HG03571 (cell line): ENCODE data around the gene MRPL58.
"Not testable (repeated sequence)": the region's sequence is repeated elsewhere in the genome, so short reads cannot be mapped to it uniquely, and the experiment has no call there.

Experiments used
- ATAC-seq: cut with Tn5 transposase; IDR thresholded peaks from one replicate; pipeline ENCODE4 v1.9.1; 2021; ENCODE audit not compliant: unreplicated experiment

MRPL58 gene

DNA sequence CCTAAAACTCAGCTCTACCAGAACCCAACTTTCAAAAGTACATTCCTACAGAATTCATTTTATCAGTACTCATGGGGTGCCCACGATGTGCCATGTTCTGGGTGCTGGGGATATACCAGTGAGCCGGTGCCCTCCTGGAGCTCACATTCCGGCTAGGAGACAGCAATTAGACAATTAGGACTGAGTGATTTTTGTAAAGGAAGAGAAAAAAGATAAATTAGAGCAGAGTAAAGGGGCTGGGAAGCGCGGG lies 449 bp upstream of the MRPL58 start:
- ATAC-seq: no peak

DNA sequence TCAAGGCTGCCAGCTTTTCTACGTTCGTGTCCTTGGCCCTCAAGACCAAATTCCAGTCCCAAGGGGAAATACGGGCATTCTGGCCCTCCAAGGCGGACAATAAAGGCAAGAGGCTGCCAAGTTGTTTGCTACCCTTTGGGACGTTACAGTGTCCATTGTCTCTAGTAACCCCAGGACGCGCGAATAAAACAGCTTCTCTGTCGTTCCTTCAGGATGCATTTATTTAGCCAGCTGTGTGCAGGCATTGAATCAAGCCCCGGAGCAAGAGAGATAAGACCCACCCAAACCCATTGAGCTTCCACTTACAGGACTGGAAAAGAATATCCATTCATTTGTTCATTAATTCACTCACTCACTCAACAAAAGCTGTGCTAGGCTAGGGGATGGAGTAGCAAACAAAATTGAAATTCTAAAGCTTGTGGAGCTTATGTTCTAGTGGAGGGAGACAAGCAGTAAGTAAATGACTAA lies 656 bp downstream of the MRPL58 start:
- ATAC-seq: no peak

DNA sequence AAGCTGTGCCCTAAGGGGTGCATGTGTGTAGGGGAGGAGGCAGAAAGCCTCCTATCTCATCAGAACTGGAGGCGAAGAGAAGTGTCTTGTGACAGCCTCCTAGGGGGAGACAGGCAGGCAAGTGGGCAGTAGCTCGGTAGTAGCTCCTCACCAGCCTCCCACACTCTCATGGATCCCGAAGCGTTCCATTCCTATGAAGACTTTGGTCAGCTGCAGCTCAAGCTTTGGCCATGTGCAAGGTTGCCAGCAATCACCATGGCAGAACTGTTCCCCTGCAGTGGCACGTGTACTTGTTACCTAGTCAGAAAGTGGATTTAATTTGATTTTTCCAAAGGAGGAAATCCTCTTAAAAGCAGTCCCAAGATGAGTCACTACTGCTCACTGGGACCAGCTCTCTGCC lies 6.7 kb downstream of the MRPL58 start:
- no peak for ATAC-seq

DNA sequence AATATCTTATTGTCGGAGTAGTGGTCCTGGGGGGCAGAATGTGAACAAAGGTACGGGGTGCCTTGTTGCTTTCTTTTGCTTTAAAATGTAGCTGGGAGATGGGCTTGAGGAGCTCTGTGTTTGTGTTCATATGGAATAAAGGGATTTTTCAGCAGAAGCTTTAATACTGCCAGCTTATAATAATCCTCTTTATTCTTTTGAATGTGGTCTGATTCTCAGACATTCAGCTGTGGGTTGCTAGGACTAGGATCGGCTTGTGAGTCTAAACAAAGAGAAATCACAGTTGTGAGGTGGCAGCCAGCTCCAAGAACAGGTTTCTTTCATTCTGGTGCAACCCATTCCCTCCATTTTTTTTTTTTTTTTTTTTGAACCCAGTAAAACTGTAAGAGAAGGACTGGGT lies 7.2 kb downstream of the MRPL58 start:
- ATAC-seq: no peak

DNA sequence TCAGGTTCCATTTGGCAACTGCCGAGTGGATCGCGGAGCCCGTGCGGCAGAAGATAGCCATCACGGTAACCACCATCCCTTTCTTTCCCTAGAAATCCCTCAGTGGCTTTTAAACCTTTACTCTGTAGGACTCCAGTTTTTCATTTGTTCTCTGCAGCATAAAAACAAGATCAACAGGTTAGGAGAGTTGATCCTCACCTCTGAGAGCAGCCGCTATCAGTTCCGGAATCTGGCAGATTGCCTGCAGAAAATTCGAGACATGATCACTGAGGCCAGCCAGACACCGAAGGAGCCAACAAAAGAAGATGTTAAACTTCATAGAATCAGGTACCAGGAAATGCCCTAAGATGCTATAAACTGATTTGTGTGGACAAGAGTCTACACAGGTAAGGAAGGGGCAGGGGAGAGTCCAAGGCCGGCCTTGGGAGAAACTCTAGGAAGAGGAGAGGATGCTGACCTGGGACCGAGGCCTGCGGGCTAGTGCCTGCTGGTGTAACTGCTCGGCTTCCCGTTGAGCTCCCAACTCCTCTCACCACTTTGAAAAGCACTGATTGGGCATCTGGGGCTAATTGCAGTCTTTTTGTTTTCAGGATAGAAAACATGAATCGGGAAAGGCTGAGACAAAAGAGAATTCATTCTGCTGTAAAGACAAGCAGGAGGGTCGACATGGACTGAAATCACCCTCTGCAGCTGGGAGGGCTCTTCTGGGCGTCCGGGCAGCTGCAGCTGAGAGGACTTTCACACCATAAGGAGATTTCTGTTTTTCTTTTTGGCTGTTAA lies 8.1 kb downstream of the MRPL58 start:
- no peak for ATAC-seq

DNA sequence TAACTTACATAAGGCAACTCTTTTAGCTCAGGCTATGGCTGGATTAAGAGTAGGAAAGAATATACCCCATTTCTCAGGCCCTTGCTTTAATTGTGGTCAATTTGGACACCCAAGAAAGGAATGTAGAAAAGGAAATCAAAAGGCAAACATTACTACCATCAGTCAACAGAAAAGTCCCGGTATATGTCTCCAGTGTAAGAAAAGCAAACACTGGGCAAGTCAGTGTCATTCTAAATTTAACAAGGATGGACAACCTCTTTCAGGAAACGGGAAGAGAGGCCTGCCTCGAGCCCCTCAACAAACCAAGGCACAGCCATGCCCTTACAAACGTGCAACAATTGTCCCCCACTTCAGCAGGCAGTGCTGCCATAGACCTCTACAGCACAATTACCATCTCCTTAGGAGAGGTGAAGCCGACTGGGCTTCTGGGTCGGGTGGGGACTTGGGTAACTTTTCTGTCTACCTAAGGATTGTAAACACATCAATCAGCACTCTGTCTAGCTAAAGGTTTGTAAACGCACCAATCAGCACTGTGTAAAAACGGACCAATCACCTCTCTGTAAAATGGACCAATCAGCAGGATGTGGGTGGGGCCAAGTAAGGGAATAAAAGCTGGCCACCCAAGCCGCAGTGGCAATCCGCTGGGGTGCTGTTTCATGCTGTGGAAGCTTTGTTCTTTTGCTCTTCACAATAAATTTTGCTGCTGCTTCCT lies 12.4 kb downstream of the MRPL58 start:
- ATAC-seq: no peak

DNA sequence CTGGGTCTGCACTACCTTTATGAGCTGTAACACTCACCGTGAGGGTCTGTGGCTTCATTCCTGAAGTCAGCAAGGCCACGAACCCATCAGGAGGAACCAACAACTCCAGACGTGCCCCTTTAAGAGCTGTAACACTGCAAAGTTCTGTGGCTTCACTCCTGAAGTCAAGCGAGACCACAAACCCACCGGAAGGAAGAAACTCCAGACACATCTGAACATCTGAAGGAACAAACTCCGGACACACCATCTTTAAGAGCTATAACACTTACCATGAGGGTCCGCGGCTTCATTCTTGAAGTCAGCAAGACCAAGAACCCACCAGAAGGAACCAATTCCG lies 12.9 kb downstream of the MRPL58 start:
- ATAC-seq: not testable (repeated sequence)

DNA sequence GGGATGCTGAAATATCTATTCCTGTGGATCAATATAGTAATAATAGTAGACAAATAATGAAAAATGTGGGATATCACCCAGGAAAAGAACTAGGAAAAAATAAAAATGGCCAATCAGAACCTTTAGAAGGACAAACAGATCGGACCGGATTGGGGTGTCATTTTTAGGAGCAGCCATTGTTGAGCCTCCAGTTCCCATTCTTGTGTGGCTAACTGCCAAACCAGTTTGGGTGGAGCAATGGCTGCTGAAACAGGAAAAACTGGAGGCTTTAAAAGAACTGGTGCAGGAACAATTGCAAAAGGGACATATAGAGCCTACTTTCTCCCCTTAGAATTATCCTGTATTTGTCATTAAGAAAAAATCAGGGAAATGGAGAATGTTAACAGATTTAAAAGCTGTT lies 14.2 kb downstream of the MRPL58 start:
- not testable (repeated sequence) for ATAC-seq

DNA sequence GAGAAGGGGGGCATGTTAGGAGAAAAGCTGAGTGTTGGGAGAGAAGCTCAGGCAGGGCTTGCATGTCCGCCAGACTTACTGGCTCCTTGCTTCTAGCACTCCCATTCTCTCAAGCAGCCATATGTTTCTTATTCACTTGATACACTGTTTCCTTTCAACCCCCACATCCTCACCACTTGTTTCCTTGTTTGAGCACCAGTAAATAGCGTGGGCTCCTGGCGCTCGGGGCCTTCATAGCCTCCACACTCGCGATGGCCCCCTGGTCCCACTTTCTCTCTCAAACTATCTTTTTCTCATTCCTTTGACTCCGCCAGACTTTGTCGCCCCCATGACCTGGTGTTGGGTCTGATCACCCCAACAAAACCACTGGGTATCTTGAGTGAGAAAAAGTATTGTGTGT lies 17.7 kb downstream of the MRPL58 start:
- ATAC-seq: no peak

DNA sequence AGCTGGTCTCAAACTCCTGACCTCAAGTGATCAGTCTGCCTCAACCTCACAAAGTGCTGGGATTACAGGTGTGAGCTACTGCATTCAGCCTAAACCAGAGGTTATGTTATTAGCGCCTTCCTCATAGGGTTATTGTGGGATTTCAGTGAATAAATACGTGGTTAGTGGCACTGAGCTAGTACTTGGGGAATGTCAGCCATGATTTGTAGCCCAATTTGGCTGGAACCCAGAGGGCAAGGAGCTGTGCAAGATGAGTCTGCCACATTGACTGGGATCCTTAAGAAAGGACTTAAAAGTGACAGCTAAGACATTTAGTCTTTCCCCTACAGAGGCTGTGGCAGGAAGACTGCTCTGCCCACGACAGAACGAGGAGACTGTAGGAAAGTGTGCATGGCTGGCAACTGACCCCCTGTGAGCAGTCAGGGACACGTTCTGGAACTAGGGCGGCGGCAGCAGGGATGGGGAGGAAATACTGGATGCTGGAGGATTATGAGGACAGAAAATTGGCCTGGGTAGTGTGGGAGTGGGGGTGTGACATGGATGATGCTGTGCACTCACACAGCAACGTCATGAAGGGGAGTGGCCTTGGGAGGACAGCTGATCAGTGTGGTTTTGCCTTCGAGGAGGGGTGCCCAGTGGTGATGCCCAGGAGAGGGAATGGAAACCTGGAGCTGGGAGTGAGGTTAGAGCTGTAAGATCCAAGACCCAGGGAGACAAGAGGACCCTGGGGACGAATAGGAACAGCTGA lies 19.7 kb downstream of the MRPL58 start:
- no peak for ATAC-seq

DNA sequence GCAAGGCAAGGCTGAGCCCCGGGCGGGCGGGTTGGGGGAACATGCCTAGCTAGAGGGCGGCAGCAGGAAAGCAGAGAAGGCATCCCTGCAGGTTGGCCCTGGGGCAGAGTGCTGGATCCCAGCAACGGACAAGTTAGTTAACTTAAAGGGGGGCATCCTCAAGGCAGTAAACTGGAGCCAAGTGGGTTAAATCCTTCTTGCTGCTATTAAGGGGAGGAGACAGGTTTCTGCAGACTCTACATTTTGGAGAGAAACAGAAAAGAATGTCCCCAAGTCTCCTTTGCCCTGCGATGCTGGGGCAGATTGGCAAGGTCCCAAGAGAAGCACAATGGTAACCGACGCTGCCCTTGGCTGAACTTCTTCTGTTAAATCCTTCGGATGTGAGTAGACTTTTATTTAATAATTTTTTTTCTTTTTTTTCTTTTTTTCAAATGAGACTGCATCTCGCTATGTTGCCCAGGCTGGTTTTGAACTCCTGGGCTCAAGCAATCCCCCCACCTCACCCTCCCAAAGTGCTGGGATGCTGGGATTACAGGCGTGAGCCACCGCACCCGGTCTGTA lies 20.3 kb downstream of the MRPL58 start:
- no peak for ATAC-seq

DNA sequence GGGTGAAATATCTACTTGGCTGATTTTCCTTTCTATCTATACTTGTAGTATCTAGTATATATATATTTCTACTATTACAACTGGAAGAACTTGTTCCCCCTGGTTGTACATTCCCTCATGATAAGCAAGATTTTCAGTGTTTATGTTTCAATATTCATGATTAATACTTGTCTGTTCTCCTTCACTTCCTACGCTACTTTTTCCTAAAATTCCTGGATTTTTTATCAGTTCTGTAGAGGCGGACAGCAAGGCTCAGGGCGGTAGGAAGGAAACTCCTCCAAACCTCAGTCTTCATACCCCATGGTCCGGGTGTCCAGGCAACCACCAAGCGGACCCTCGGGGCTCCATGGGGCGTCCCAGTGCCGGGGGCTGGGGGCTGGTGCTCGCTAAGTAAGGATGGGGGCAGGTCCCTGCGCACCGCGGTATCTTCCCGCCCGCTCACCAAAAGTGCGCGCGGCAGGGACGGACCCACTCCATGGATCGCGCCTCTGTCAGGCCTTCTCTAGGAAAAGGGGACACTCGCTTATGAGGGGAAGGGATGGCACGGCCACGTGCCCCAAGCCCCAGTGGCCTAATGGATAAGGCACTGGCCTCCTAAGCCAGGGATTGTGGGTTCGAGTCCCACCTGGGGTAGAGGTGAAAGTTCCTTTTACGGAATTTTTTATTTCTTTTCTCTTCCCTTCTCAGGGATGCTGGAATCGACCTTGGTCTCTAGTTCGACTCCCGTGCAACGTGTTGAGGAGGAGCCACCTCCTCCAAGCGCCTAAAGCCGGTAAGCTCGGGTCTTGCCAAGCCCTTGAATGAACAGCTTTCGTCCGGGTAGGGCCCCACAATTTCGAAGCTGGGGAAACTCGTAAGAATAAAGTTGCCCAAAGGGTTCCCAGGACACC lies 21.1 kb downstream of the MRPL58 start:
- peak; percentile 36 for ATAC-seq

DNA sequence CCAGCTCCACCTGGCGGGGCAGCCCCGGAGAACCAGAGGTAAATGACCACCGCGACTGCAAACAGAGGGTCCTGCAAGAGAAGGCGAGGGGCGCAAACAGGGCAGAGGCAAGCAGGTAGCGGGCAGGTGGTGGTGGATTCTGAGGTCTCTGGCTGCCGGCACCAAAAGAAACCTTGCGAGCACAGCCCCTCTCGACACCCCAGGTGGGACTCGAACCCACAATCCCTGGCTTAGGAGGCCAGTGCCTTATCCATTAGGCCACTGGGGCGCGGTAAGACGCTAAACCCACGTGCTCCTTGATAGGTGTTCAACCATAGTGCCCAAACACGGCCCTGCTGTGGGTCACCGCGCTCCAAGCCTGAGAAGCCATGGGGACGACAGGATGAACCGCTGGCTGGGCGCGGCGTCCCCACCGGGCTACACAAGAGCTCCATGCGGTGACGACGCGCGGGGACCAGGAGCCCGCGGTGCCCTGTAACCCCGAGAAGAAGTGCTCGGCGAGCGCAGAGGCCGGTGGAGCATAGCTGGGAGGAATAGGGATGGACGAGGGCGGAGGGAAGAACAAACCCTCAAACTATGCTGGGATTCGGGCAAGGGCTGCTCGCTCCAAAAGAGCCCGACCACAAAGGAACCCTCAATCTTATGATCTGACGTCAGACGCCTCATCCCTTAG lies 21.9 kb downstream of the MRPL58 start:
- peak; percentile 52 for ATAC-seq

DNA sequence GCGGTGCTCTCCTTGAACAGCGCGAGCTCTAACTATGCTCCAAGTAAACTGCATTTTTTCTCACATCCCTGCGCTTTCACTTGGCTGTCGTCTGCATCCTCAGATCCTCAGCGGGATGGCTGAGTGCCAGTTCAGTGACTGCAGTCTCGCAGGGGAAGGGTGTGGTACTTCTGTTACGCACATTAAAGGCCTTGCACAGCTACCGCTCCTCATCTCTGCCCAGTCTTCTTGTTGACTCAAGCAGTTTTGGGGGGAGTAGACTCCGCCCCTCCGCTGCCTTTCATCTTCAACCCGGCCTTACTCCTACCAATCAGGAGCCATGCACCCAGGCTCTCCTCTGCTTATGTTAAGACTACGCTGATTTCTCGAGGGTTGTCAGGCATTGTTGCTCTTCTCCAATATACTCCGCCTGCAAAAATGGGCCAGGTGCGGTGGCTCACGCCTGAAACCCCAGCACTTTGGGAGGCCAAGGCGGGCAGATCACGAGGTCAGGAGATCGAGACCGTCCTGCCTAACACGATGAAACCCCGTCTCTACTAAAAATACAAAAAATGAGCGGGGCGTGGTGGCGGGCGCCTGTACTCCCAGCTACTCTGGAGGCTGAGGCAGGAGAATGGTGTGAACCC lies 24.3 kb downstream of the MRPL58 start:
- ATAC-seq: no peak

DNA sequence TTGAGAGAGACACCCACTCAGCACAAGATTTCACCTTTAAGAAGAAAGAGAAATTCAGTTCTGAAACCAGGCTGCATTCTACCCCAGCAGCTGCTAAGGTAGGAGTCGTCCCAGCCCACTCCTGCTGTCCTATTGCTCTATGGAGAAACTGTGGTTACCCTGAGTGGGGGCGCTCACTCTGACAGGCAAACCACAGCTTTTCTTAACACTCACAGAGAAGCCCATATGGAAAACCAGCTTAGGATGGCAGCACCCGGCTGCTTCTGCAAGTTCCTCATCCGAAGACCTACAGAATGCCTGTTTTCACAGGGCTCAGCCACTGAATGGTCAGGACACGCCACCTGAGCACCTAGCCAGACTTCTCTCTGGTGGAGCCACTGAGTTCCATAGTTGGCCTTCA lies 26.8 kb downstream of the MRPL58 start:
- ATAC-seq: no peak

DNA sequence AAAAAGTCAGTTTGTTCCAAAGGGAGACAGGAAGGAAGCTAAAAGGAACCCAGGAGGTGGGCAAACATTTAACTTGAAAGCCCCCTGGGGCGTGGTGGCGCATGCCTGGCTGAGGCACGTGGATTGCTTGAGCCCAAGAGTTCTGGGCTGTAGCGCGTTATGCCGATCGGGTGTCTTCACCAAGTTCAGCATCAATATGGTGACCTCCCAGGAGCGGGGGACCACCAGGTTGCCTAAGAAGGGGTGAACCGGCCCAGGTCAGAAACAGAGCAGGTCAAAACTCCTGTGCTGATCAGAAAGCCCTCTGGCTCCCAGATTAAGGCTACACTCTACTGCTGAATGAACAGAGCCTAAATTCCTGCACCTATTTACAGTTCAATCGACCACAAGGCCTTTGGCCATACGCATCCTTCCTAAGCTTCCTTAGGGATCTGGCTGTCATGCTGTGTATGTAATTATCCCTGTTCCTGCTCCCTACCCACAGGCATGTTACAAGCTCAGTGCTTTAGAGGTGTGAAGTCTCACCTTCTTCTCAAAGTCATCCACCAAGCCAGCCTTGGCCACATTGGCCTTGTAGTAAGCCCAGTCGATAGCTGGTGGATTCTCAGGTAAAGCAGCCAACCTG lies 29.3 kb downstream of the MRPL58 start:
- ATAC-seq: no peak

DNA sequence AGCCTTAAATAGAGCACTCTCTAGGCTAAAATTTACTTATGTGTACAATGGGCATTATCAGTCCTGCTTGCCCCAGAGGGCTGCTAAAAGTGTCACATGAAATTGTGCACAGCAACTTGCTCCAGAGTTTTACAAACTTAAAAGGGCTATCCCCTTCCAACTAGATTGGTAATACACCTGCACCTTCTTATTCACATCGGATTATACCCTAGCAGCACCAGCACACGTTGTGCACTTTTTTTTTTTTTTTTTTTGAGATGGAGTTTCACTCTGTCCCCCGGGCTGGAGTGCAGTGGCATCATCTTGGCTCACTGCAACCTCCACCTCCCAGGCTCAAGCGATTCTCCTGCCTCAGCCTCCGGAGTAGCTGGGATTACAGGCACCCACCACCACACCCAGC lies 31.3 kb downstream of the MRPL58 start:
- ATAC-seq: not testable (repeated sequence)

DNA sequence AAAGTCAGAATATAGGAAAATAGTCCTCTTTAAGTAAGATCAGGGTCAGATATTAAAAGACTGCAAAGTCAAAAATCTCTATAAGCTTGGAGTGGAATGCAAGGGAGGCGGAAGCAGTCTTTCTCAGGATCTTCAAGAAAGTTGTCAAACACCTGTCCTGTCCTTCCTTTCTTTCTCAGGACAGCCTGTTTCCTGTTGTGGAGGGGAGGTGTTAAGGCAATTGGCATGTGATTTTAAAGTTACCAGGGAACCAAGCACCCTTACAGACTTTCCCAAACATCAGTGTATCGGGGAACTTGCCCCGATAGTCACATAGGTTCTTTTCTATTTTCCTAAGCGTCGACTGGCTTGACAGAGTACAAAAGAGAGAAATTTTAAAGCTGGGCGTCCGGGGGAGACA lies 32.2 kb downstream of the MRPL58 start:
- ATAC-seq: no peak

DNA sequence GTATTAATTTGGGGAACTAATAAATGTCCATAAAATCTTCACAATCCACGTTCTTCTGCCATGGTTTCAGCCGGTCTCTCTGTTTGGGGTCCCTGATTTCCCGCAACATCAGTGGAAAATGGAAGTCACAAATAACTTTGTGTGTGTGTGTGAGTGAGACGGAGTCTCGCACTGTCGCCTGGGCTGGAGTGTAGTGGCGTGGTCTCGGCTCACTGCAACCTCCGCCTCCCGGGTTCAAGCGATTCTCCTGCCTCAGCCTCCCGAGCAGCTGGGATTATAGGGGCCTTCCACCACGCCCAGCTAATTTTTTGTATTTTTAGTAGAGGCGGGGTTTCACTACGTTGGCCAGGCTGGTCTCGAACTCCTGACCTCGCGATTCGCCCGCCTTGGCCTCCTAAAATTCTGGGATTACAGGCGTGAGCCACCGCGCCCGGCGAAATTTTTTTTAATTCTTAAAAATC lies 33.5 kb downstream of the MRPL58 start:
- ATAC-seq: not testable (repeated sequence)
